Mucosa of stomach (tissue), 1 donor: ENCODE measurements around the gene DDIAS.
"Not testable (repeated sequence)": the region's sequence is repeated elsewhere in the genome, so short reads cannot be mapped to it uniquely, and the experiment has no call there.

Experiments
- H3K27me3 ChIP-seq: one replicate; pipeline ENCODE4 v1.7.0; 2013; ENCODE audit warnings: mild to moderate bottlenecking, low read length; ENCODE audit not compliant: control insufficient read depth, insufficient read depth
- H3K36me3 ChIP-seq: one replicate; pipeline ENCODE4 v1.7.0; 2013; ENCODE audit warnings: low read length; ENCODE audit not compliant: control insufficient read depth, insufficient read depth
- H3K4me1 ChIP-seq: one replicate; pipeline ENCODE4 v1.7.0; 2013; ENCODE audit warnings: mild to moderate bottlenecking, low read length; ENCODE audit not compliant: control insufficient read depth, insufficient read depth
- H3K4me3 ChIP-seq: one replicate; pipeline ENCODE4 v1.7.0; 2013; ENCODE audit warnings: low read length
- H3K9ac ChIP-seq: one replicate; pipeline ENCODE4 v1.7.0; 2013; ENCODE audit warnings: mild to moderate bottlenecking, low read length, moderate library complexity
- H3K9me3 ChIP-seq: one replicate; pipeline ENCODE4 v1.7.0; 2013; ENCODE audit warnings: mild to moderate bottlenecking, low read length, moderate library complexity; ENCODE audit not compliant: control insufficient read depth
- donor health status: Pancreatic carcinoma.

DDIAS gene

DNA sequence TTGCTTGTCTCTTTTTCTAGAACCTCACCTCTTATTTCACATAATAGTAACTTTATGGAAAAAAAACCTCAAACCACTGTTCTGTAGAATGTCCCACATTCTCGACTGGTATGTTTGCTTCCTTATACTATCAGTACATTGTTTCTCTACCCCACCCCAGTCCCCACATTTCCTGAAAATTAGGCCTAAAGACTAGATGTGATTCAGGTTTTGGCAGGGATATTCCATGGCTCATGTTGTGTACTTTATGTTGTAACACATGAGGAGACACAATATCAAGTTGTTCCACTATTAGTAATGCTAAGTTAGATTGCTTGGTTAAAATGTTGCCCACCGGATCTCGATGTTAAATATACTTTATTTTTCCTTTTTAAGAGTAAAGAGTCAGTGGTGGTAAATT lies 34.7 kb downstream of the DDIAS start:
- H3K4me1 ChIP-seq = no peaks in the 10 kb centered on the region
- no peaks in the 10 kb centered on the region for H3K27me3 ChIP-seq
- no peak overlapping the region for H3K4me3 ChIP-seq
- H3K36me3 ChIP-seq = no peaks in the 10 kb centered on the region
- no peak overlapping the region for H3K9ac ChIP-seq
- no peaks in the 10 kb centered on the region for H3K9me3 ChIP-seq

DNA sequence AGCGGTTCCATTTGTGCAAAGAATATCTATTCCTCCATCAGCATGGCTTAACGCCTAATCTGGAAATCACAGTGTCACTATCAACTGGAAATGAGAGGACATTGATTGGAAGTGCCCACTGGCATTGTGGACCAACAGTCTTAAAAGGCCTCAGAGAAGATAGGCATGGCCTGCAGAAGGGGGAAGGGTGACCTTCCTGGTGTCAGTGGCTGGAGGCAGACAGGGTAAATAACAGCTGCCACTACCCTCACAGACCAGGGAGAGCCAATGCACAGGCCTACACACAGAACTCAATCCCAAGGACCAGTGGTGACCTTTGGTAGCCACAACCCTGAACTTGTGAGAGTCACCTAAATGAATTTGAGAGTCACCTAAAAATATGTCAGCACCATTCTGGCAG lies 36.0 kb downstream of the DDIAS start:
- Histone ChIP-seq H3K4me3 (no peak overlapping the region), H3K27me3 (no peaks in the 10 kb centered on the region), H3K9ac (no peak overlapping the region), H3K36me3 (no peaks in the 10 kb centered on the region), H3K9me3 (no peaks in the 10 kb centered on the region), H3K4me1 (no peaks in the 10 kb centered on the region)

- Histone ChIP-seq H3K4me3 (no peak overlapping the region), H3K4me1 (peaks cover 4% of the 10 kb centered on the region), H3K9ac (no peak overlapping the region), H3K36me3 (no peaks in the 10 kb centered on the region), H3K9me3 (no peaks in the 10 kb centered on the region), H3K27me3 (no peaks in the 10 kb centered on the region)
These were observed 37.9 kb downstream of the DDIAS start for GRCh38 chr11:82939456-82939855.

GRCh38 chr11:82942376-82942775 lies 40.8 kb downstream of the DDIAS start:
- H3K27me3 ChIP-seq = no peaks in the 10 kb centered on the region
- H3K9ac ChIP-seq = no peak overlapping the region
- no peaks in the 10 kb centered on the region for H3K36me3 ChIP-seq
- peaks cover 4% of the 10 kb centered on the region for H3K4me1 ChIP-seq
- H3K4me3 ChIP-seq = no peak overlapping the region
- H3K9me3 ChIP-seq = no peaks in the 10 kb centered on the region

GRCh38 chr11:82943430-82943829 lies 41.9 kb downstream of the DDIAS start:
- H3K36me3 ChIP-seq, H3K4me1 ChIP-seq, H3K9ac ChIP-seq, H3K4me3 ChIP-seq, H3K9me3 ChIP-seq, H3K27me3 ChIP-seq: not testable (repeated sequence)

DNA sequence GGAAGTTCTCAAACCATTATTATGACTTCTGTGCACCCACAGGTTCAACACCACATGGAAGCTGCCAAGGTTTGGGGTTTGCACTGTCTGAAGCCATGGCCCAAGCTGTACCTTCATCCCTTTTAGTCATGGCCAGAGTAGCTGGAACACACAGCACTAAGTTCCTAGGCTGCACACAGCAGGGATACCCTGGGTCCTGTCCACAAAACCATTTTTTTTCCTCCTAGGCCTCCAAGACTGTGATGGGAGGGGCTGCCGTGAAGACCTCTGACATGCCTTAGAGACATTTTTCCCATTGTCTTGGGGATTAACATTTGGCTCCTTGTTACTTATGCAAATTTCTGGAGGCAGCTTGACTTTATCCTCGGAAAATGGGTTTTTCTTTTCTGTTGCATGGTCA lies 42.7 kb downstream of the DDIAS start:
- no peaks in the 10 kb centered on the region for H3K9me3 ChIP-seq
- peaks cover 4% of the 10 kb centered on the region for H3K4me1 ChIP-seq
- H3K36me3 ChIP-seq = no peaks in the 10 kb centered on the region
- H3K9ac ChIP-seq = no peak overlapping the region
- no peaks in the 10 kb centered on the region for H3K27me3 ChIP-seq
- no peak overlapping the region for H3K4me3 ChIP-seq

- H3K9ac ChIP-seq, H3K4me3 ChIP-seq, H3K9me3 ChIP-seq, H3K36me3 ChIP-seq, H3K27me3 ChIP-seq, H3K4me1 ChIP-seq: not testable (repeated sequence)
These were observed 43.5 kb downstream of the DDIAS start for GRCh38 chr11:82945041-82945440.

GRCh38 chr11:82945682-82946081 lies 44.1 kb downstream of the DDIAS start:
- no peaks in the 10 kb centered on the region for H3K9me3 ChIP-seq
- H3K9ac ChIP-seq = no peak overlapping the region
- H3K36me3 ChIP-seq = no peaks in the 10 kb centered on the region
- no peak overlapping the region for H3K4me3 ChIP-seq
- peaks cover 4% of the 10 kb centered on the region for H3K4me1 ChIP-seq
- no peaks in the 10 kb centered on the region for H3K27me3 ChIP-seq

GRCh38 chr11:82949352-82949751 lies 47.8 kb downstream of the DDIAS start:
- no peaks in the 10 kb centered on the region for H3K36me3 ChIP-seq
- no peak overlapping the region for H3K9ac ChIP-seq
- H3K4me1 ChIP-seq = no peaks in the 10 kb centered on the region
- no peaks in the 10 kb centered on the region for H3K9me3 ChIP-seq
- H3K27me3 ChIP-seq = no peaks in the 10 kb centered on the region
- no peak overlapping the region for H3K4me3 ChIP-seq

DNA sequence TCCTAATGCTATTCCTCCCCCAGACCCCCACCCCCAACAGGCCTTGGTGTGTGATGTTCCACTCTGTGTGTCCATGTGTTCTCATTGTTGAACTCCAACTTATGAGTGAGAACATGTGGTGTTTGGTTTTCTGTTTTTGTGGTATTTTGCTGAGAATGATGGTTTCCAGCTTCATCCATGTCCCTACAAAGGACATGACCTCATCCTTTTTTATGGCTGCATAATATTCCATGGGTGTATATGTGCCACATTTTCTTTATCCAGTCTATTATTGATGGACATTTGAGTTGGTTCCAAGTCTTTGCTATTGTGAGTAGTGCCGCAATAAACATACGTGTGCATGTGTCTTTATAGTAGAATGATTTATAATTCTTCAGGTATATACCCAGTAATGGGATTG lies 49.0 kb downstream of the DDIAS start:
- H3K4me3 ChIP-seq, H3K9ac ChIP-seq, H3K4me1 ChIP-seq, H3K27me3 ChIP-seq, H3K36me3 ChIP-seq, H3K9me3 ChIP-seq: not testable (repeated sequence)

DNA sequence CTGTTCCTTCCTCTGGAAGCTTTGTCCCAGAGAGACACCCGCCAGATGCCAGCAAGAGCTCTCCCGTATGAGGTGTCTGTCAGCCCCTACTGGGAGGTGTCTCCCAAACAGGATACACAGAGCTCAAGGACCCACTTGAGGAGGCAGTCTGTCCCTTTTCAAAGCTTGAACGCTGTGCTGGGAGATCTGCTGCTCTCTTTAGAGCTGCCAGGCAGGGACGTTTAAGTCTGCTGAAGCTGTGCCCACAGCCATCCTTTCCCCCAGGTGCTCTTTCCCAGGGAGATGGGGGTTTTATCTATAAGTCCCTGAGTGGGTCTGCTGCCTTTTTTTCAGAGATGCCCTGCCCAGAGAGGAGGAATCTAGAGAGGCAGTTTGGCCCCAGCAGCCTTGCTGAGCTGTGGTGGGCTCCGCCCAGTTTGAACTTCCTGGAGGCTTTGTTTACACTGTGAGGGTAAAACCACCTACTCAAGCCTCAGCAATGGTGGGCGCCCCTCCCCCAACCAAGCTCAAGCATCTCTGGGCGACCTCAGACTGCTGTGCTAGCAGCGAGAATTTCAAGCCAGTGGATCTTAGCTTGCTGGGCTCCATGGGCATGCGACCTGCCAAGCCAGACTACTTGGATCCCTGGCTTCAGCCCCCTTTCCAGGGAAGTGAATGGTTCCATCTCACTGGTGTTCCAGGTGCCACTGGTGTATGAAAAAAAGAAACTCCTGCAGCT lies 54.4 kb downstream of the DDIAS start:
- not testable (repeated sequence) for H3K9me3 ChIP-seq, H3K9ac ChIP-seq, H3K27me3 ChIP-seq, H3K4me3 ChIP-seq, H3K4me1 ChIP-seq, H3K36me3 ChIP-seq

DNA sequence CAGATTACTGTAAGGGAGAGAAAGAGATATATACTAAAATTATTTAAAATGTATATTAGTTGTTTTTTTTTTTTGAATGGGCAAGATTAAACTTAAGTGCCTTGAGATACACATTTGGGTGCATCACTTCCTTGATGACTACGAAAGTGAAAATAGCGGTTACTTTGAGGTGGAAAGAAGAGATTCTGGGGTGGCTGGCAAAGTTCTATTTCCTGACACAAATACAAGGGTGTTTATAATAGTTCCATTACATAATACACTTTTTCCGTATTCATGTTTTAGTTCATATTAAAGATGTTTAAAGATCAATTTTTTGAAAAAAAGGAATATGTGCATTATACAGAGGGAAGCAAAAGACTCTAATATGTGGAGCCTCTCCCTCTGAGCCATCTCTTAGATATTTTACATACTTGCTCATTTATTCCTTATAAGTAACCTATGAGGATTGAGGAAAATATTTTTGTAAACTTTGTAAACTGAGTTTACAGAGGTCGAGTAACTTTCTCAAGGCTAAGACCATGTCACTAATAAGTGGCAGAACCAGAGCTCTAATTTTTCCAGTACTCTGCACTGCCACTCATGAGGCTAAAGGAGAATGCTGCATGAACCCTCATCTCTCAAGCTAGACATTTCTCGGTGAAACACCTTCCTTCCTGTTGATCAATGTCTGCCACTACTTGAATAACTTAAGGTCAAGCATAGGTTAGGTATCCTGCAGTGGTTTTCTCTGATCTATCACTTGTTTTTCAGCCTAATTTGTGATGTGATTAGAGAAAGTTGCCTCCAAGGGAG lies 58.6 kb downstream of the DDIAS start:
- Histone ChIP-seq H3K9me3 (no peaks in the 10 kb centered on the region), H3K4me3 (no peak overlapping the region), H3K4me1 (peaks cover 10% of the 10 kb centered on the region), H3K36me3 (no peaks in the 10 kb centered on the region), H3K27me3 (no peaks in the 10 kb centered on the region), H3K9ac (no peak overlapping the region)
